K562 (cell line): ENCODE measurements around the gene FAM107B.

Source experiments
- CEBPB ChIP-seq: fragments of 450-650 bp; IDR thresholded peaks from 2 replicates; pipeline ENCODE4 v1.6.1; 2016; ENCODE audit warnings: missing genetic modification characterization, missing compliant biosample characterization
- EP300 ChIP-seq: IDR thresholded peaks from 2 replicates; pipeline ENCODE4 v1.6.1; 2012; ENCODE audit warnings: low read length, improper control_type of control experiment
- GABPA ChIP-seq: fragments of 200-800 bp; sonication (Bioruptor generic); conservative IDR thresholded peaks from 2 replicates; pipeline ENCODE4 v1.6.1; 2016; ENCODE audit warnings: low read depth, missing genetic modification characterization, missing compliant biosample characterization
- HDAC2 ChIP-seq: fragments of 450-650 bp; IDR thresholded peaks from 2 replicates; pipeline ENCODE4 v1.6.1; 2016; ENCODE audit warnings: mild to moderate bottlenecking
- HDAC3 ChIP-seq: fragments of 450-650 bp; IDR thresholded peaks from 2 replicates; pipeline ENCODE4 v1.6.1; 2018; ENCODE audit warnings: borderline replicate concordance, mild to moderate bottlenecking, moderate library complexity; ENCODE audit not compliant: partially characterized antibody
- POLR2A ChIP-seq: fragments of 450-650 bp; conservative IDR thresholded peaks from 2 replicates; pipeline ENCODE4 v1.6.1; 2016
- PRPF4 ChIP-seq: fragments of 200-400 bp; formaldehyde crosslinking; IDR thresholded peaks from one replicate; pipeline ENCODE4 v1.6.1; 2017; ENCODE audit warnings: low read length, low read depth, mild to moderate bottlenecking; ENCODE audit not compliant: insufficient read depth, poor library complexity, severe bottlenecking
- RCOR1 ChIP-seq, 2 experiments: IDR thresholded peaks; 2 replicates each; pipeline ENCODE4 v1.6.1; 2012; ENCODE audit warnings: low read depth in 2 of 2, low read length in 2 of 2, borderline replicate concordance in 1 of 2, improper control_type of control experiment in 1 of 2
- ZNF696 ChIP-seq: fragments of 250-450 bp; sonication (Bioruptor Pico); conservative IDR thresholded peaks from 2 replicates; pipeline ENCODE4 v1.4.0; 2020; ENCODE audit warnings: mild to moderate bottlenecking, moderate library complexity
- TF ChIP-seq, protein P1 (sequence below): sonication (generic); formaldehyde crosslinking; IDR thresholded peaks from 2 replicates; pipeline ENCODE4 v1.8.0; 2022; ENCODE audit warnings: mild to moderate bottlenecking, missing genetic modification reagents
- TF ChIP-seq, protein P2 (sequence below), 2 experiments: fragments of 450-650 bp; formaldehyde crosslinking in 1 of 2; IDR thresholded peaks; 2 replicates each; pipeline versions ENCODE4 v1.4.0 to v1.6.1; 2014 to 2020; ENCODE audit warnings: mild to moderate bottlenecking in 2 of 2, borderline replicate concordance in 1 of 2, low read depth in 1 of 2
- TF ChIP-seq, protein P3 (sequence below), 3 experiments: IDR thresholded peaks in 2 of 3; conservative IDR thresholded peaks in 1 of 3; 2 replicates each; pipeline ENCODE4 v1.5.1; 2011 to 2012; ENCODE audit warnings: low read length in 3 of 3, mild to moderate bottlenecking in 3 of 3, control low read depth in 2 of 3, improper control_type of control experiment in 1 of 3, inconsistent platforms in 1 of 3, low read depth in 1 of 3, mixed read lengths in 1 of 3, moderate library complexity in 1 of 3; ENCODE audit not compliant: insufficient read depth in 2 of 3

DNA sequence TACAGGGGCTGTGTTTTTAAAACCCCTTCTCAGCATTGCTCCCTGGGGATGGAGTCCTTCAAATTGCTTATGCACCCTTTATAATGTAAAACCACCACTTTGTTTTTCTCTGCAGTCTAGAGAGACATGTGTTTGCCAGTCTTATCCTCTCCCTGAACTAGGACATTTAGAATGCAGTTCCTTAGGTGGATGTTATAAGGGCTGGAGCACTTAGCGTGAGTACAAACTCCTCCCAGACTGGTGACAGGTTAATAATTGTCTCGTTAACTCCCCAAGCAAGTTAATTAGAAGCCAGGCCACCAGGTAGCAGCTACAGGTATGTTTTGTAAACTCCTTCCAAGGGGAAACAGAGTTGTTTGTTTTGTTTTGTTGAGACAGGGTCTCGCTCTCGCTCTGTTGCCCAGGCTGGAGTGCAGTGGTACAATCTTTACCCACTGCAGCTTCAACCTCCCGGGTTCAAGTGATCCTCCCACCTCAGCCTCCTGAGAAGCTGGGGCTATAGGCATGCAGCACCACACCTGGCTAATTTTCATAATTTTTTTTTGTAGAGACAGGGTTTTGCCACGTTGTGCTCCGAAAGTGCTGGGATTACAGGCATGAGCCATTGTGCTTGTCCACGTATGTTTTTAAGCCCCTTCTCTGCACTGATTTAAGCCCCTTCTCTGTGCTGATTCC is 100.2 kb downstream of the FAM107B start:
- TF ChIP-seq HDAC2: no peak
- no peak for TF ChIP-seq POLR2A
- TF ChIP-seq EP300: no peak
- TF ChIP-seq, protein P1, sequence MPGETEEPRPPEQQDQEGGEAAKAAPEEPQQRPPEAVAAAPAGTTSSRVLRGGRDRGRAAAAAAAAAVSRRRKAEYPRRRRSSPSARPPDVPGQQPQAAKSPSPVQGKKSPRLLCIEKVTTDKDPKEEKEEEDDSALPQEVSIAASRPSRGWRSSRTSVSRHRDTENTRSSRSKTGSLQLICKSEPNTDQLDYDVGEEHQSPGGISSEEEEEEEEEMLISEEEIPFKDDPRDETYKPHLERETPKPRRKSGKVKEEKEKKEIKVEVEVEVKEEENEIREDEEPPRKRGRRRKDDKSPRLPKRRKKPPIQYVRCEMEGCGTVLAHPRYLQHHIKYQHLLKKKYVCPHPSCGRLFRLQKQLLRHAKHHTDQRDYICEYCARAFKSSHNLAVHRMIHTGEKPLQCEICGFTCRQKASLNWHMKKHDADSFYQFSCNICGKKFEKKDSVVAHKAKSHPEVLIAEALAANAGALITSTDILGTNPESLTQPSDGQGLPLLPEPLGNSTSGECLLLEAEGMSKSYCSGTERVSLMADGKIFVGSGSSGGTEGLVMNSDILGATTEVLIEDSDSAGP (CRISPR knock-in tag): no peak
- no peak for TF ChIP-seq PRPF4
- TF ChIP-seq RCOR1 (IDR thresholded peaks at IDR 0.05; ENCODE audit: borderline replicate concordance in 1 of 2, low read depth in 2 of 2, low read length in 2 of 2): no peak
- TF ChIP-seq ZNF696 (CRISPR knock-in tag): no peak
- TF ChIP-seq, protein P2, sequence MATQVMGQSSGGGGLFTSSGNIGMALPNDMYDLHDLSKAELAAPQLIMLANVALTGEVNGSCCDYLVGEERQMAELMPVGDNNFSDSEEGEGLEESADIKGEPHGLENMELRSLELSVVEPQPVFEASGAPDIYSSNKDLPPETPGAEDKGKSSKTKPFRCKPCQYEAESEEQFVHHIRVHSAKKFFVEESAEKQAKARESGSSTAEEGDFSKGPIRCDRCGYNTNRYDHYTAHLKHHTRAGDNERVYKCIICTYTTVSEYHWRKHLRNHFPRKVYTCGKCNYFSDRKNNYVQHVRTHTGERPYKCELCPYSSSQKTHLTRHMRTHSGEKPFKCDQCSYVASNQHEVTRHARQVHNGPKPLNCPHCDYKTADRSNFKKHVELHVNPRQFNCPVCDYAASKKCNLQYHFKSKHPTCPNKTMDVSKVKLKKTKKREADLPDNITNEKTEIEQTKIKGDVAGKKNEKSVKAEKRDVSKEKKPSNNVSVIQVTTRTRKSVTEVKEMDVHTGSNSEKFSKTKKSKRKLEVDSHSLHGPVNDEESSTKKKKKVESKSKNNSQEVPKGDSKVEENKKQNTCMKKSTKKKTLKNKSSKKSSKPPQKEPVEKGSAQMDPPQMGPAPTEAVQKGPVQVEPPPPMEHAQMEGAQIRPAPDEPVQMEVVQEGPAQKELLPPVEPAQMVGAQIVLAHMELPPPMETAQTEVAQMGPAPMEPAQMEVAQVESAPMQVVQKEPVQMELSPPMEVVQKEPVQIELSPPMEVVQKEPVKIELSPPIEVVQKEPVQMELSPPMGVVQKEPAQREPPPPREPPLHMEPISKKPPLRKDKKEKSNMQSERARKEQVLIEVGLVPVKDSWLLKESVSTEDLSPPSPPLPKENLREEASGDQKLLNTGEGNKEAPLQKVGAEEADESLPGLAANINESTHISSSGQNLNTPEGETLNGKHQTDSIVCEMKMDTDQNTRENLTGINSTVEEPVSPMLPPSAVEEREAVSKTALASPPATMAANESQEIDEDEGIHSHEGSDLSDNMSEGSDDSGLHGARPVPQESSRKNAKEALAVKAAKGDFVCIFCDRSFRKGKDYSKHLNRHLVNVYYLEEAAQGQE (IDR thresholded peaks at IDR 0.05; ENCODE audit: borderline replicate concordance): no peak
- TF ChIP-seq, protein P2 (CRISPR knock-in tag; IDR thresholded peaks at IDR 0.05; ENCODE audit: low read depth): no peak
- TF ChIP-seq, protein P3, sequence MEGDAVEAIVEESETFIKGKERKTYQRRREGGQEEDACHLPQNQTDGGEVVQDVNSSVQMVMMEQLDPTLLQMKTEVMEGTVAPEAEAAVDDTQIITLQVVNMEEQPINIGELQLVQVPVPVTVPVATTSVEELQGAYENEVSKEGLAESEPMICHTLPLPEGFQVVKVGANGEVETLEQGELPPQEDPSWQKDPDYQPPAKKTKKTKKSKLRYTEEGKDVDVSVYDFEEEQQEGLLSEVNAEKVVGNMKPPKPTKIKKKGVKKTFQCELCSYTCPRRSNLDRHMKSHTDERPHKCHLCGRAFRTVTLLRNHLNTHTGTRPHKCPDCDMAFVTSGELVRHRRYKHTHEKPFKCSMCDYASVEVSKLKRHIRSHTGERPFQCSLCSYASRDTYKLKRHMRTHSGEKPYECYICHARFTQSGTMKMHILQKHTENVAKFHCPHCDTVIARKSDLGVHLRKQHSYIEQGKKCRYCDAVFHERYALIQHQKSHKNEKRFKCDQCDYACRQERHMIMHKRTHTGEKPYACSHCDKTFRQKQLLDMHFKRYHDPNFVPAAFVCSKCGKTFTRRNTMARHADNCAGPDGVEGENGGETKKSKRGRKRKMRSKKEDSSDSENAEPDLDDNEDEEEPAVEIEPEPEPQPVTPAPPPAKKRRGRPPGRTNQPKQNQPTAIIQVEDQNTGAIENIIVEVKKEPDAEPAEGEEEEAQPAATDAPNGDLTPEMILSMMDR (IDR thresholded peaks at IDR 0.05 in 2 of 3, conservative IDR thresholded peaks at IDR 0.05 in 1 of 3; ENCODE audit: insufficient read depth in 2 of 3, low read depth in 1 of 3, low read length in 3 of 3): no peak
- TF ChIP-seq HDAC3: no peak
- no peak for TF ChIP-seq CEBPB (tag)
- TF ChIP-seq GABPA (tag): no peak
